Aorta (tissue), 5 donors: ENCODE measurements around the gene CPS1. TPM values are rescaled to one million over a fixed set of nuclear protein-coding genes. Genes with fewer than 3 reads are reported as not detected.

Experiments
- ATAC-seq: fragments of 200-7000 bp; cut with Tn5 transposase; one replicate; pipeline ENCODE4 v1.9.1; 2022; ENCODE audit warnings: moderate library complexity; ENCODE audit not compliant: low FRiP score
- DNase-seq, 2 donors: peaks; one replicate each; pipeline ENCODE4 v3.0.0-alpha.2; 2020
- H3K27ac ChIP-seq, 2 donors: one replicate each; pipeline ENCODE4 v1.5.1; 2013; ENCODE audit warnings: low read length in 2 of 2, mild to moderate bottlenecking in 2 of 2, moderate library complexity in 2 of 2, control low read depth in 1 of 2, inconsistent platforms in 1 of 2, low read depth in 1 of 2
- H3K27me3 ChIP-seq, 2 donors: one replicate each; pipeline ENCODE4 v1.6.1; 2013; ENCODE audit warnings: control low read depth in 1 of 2, low read length in 1 of 2, mild to moderate bottlenecking in 1 of 2, moderate library complexity in 1 of 2; ENCODE audit not compliant: insufficient read depth in 2 of 2, control insufficient read depth in 1 of 2
- H3K36me3 ChIP-seq, 2 donors: one replicate each; pipeline ENCODE4 v1.6.1; 2013; ENCODE audit warnings: control low read depth in 1 of 2, low read length in 1 of 2, mild to moderate bottlenecking in 1 of 2; ENCODE audit not compliant: insufficient read depth in 2 of 2, control insufficient read depth in 1 of 2
- H3K4me1 ChIP-seq, 2 donors: one replicate each; pipeline ENCODE4 v1.6.1; 2013; ENCODE audit warnings: low read length in 2 of 2, control low read depth in 1 of 2, mild to moderate bottlenecking in 1 of 2, moderate library complexity in 1 of 2; ENCODE audit not compliant: insufficient read depth in 2 of 2, control insufficient read depth in 1 of 2
- H3K4me3 ChIP-seq, 2 donors: one replicate each; pipeline ENCODE4 v1.5.1; 2013; ENCODE audit warnings: low read length in 2 of 2, control low read depth in 1 of 2, mild to moderate bottlenecking in 1 of 2
- H3K9me3 ChIP-seq: one replicate; pipeline ENCODE4 v1.6.1; 2013; ENCODE audit warnings: mild to moderate bottlenecking, low read length; ENCODE audit not compliant: control insufficient read depth
- WGBS, 2 donors: extraction: QIAGEN DNeasy Blood & Tissue Kit; methylation state at CpG; one replicate each; pipeline ENCODE4 v1.1.7; 2013; 5-methylcytosine and 5-hydroxymethylcytosine counted together
- intact Hi-C, 2 donors: fragments of 100-400 bp; cut with DNase I; formaldehyde crosslinking; loops; one replicate each; pipeline versions ENCODE4 v1.14.2 to v1.15.0; 2022
- polyA plus RNA-seq, 2 donors: library from polyadenylated mRNA; stranded (reverse); fragments of 200-250 nt; gene quantifications; one replicate each; pipeline ENCODE4 v1.2.3, GENCODE V29; 2013
- total RNA-seq, 2 donors: library from RNA; stranded (reverse); fragmentation: NEBNext Ultra II Directional; extraction: Animal tissue kit (Norgen Biotek cat#: 25700); gene quantifications; one replicate each; pipeline ENCODE4 v1.2.1, GENCODE V29; 2021
- donor health status: healthy with polysubstance abuse.
- donor health status: Bipolar disorder and iron deficiency.
- donor health status: DM: no; HTN: no; CAD: no.
- donor health status: DM: no; HTN: no; CAD: no.
- donor health status: DM: yes; HTN: yes; CAD: no.

CPS1 gene
- total and polyA plus RNA-seq, 4 donors: 3.2 to 9.0 (median 4.3) TPM

- 89 to 94% methylated on average over 2 of the region's 2 CpGs for WGBS, 2 donors
- Histone ChIP-seq H3K36me3 (no peaks in the 10 kb centered on the region), H3K27ac (no peak overlapping the region), H3K27me3 (no peaks in the 10 kb centered on the region), H3K4me1 (no peaks in the 10 kb centered on the region), H3K9me3 (no peaks in the 10 kb centered on the region), H3K4me3 (no peak overlapping the region)
- intact Hi-C loops: no loop called here
- ATAC-seq (no peak), DNase-seq (no peak)
These were observed 28.4 kb downstream of the CPS1 start for GRCh38 chr2:210584834-210585233.

GRCh38 chr2:210586381-210586780 is 30.0 kb downstream of the CPS1 start:
- no peaks in the 10 kb centered on the region for H3K27me3 ChIP-seq
- H3K9me3 ChIP-seq: no peaks in the 10 kb centered on the region
- no peak overlapping the region for H3K27ac ChIP-seq
- no peak overlapping the region for H3K4me3 ChIP-seq
- DNase-seq (no peak), ATAC-seq (no peak)
- intact Hi-C loops: no loop called here
- H3K4me1 ChIP-seq: no peaks in the 10 kb centered on the region
- H3K36me3 ChIP-seq: no peaks in the 10 kb centered on the region

GRCh38 chr2:210591663-210592062 is 35.3 kb downstream of the CPS1 start:
- Histone ChIP-seq H3K4me3 (no peak overlapping the region), H3K27ac (no peak overlapping the region), H3K9me3 (no peaks in the 10 kb centered on the region), H3K4me1 (no peaks in the 10 kb centered on the region), H3K36me3 (no peaks in the 10 kb centered on the region), H3K27me3 (no peaks in the 10 kb centered on the region)
- no peak for ATAC-seq
- intact Hi-C loops: no loop called here
- no peak for DNase-seq
- 81 to 86% methylated on average over 2 of the region's 2 CpGs for WGBS, 2 donors

- Histone ChIP-seq H3K9me3 (no peaks in the 10 kb centered on the region), H3K4me3 (no peak overlapping the region), H3K27ac (no peak overlapping the region), H3K27me3 (no peaks in the 10 kb centered on the region), H3K4me1 (no peaks in the 10 kb centered on the region), H3K36me3 (no peaks in the 10 kb centered on the region)
- DNase-seq: no peak
- no peak for ATAC-seq
- 82 to 83% methylated on average over 4 of the region's 4 CpGs for WGBS, 2 donors
- intact Hi-C loops: no loop called here
These were observed 36.3 kb downstream of the CPS1 start for GRCh38 chr2:210592726-210593125.

- WGBS, 2 donors: 80 to 83% methylated on average over 4 of the region's 4 CpGs
- Histone ChIP-seq H3K9me3 (no peaks in the 10 kb centered on the region), H3K27me3 (no peaks in the 10 kb centered on the region), H3K36me3 (no peaks in the 10 kb centered on the region), H3K27ac (no peak overlapping the region), H3K4me3 (no peak overlapping the region), H3K4me1 (no peaks in the 10 kb centered on the region)
- DNase-seq (no peak), ATAC-seq (no peak)
- intact Hi-C loops: no loop called here
These were observed 36.8 kb downstream of the CPS1 start for GRCh38 chr2:210593166-210593565.

- Histone ChIP-seq H3K9me3 (no peaks in the 10 kb centered on the region), H3K27me3 (no peaks in the 10 kb centered on the region), H3K27ac (no peak overlapping the region), H3K4me1 (no peaks in the 10 kb centered on the region), H3K36me3 (no peaks in the 10 kb centered on the region), H3K4me3 (no peak overlapping the region)
- 97 to 98% methylated on average over 3 of the region's 3 CpGs for WGBS, 2 donors
- ATAC-seq: no peak
- intact Hi-C loops: no loop called here
- DNase-seq: no peak
These were observed 41.8 kb downstream of the CPS1 start for GRCh38 chr2:210598219-210598618.

GRCh38 chr2:210599476-210599875 is 43.1 kb downstream of the CPS1 start:
- H3K4me1 ChIP-seq: no peaks in the 10 kb centered on the region
- DNase-seq: no peak
- no peak for ATAC-seq
- no peaks in the 10 kb centered on the region for H3K9me3 ChIP-seq
- no peaks in the 10 kb centered on the region for H3K27me3 ChIP-seq
- no peak overlapping the region for H3K4me3 ChIP-seq
- H3K36me3 ChIP-seq: no peaks in the 10 kb centered on the region
- intact Hi-C loops: no loop called here
- 91 to 94% methylated on average over 1 of the region's 1 CpG for WGBS, 2 donors
- no peak overlapping the region for H3K27ac ChIP-seq

- no peaks in the 10 kb centered on the region for H3K4me1 ChIP-seq
- no peaks in the 10 kb centered on the region for H3K27me3 ChIP-seq
- ATAC-seq (no peak), DNase-seq (no peak)
- WGBS, 2 donors: 11 to 31% methylated on average over 1 of the region's 1 CpG
- H3K36me3 ChIP-seq: no peaks in the 10 kb centered on the region
- H3K4me3 ChIP-seq: no peak overlapping the region
- no peaks in the 10 kb centered on the region for H3K9me3 ChIP-seq
- intact Hi-C loops: no loop called here
- no peak overlapping the region for H3K27ac ChIP-seq
These were observed 48.3 kb downstream of the CPS1 start for GRCh38 chr2:210604666-210605065.

GRCh38 chr2:210606001-210606400 is 49.6 kb downstream of the CPS1 start:
- Histone ChIP-seq H3K27ac (no peak overlapping the region), H3K36me3 (no peaks in the 10 kb centered on the region), H3K9me3 (no peaks in the 10 kb centered on the region), H3K4me3 (no peak overlapping the region), H3K4me1 (no peaks in the 10 kb centered on the region), H3K27me3 (no peaks in the 10 kb centered on the region)
- WGBS, 2 donors: 11 to 14% methylated on average over 2 of the region's 2 CpGs
- intact Hi-C loops: no loop called here
- ATAC-seq: no peak
- DNase-seq: no peak
